ENCODE results near the gene MORN1.

- TF ChIP-seq, protein P1, sequence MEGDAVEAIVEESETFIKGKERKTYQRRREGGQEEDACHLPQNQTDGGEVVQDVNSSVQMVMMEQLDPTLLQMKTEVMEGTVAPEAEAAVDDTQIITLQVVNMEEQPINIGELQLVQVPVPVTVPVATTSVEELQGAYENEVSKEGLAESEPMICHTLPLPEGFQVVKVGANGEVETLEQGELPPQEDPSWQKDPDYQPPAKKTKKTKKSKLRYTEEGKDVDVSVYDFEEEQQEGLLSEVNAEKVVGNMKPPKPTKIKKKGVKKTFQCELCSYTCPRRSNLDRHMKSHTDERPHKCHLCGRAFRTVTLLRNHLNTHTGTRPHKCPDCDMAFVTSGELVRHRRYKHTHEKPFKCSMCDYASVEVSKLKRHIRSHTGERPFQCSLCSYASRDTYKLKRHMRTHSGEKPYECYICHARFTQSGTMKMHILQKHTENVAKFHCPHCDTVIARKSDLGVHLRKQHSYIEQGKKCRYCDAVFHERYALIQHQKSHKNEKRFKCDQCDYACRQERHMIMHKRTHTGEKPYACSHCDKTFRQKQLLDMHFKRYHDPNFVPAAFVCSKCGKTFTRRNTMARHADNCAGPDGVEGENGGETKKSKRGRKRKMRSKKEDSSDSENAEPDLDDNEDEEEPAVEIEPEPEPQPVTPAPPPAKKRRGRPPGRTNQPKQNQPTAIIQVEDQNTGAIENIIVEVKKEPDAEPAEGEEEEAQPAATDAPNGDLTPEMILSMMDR (IDR thresholded peaks at IDR 0.05): no peak
- no peak for TF ChIP-seq POLR2A (IDR thresholded peaks at IDR 0.05)
Observed at GRCh38 chr1:2416403-2416802, 25.0 kb upstream of the MORN1 start.
